Measurements from ENCODE around the gene FRAT2. TPM values are rescaled to one million over a fixed set of nuclear protein-coding genes. Genes with fewer than 3 reads are reported as not detected.

The FRAT2 gene
- total and polyA plus RNA-seq, 2 of the 4 experiments (the other 2 are of a cell fraction): 2.0 to 2.5 TPM

GRCh38 chr10:97358781-97359180, 24.3 kb upstream of the FRAT2 start:
- no peaks in the 10 kb centered on the region for H3K4me1 ChIP-seq (ENCODE audit: control insufficient read depth, insufficient read depth, low read length)
- 0 out of 2 replicates have a peak, but pooled peaks cover 3% of the 10 kb centered on the region for H3K9me1 ChIP-seq (ENCODE audit: insufficient read depth, low read length)
- no peak overlapping the region for H2AK5ac ChIP-seq (ENCODE audit: low read depth, low read length)
- H3K27me3 ChIP-seq (ENCODE audit: control insufficient read depth, insufficient read depth, low read length): no peaks in the 10 kb centered on the region
- no peak overlapping the region for H3K18ac ChIP-seq (ENCODE audit: low read depth, low read length)
- no peaks in the 10 kb centered on the region for H3K79me1 ChIP-seq (ENCODE audit: low read depth in 1 of 2, low read length in 2 of 2)
- intact Hi-C loops (cut with micrococcal nuclease) (loop anchor here (10.0 kb wide), 1 partner anchor 594 kb away; no protein-coding TSS in a partner anchor), in situ Hi-C loops (cut with MboI; ENCODE audit: low sequenced_read_pairs) (loop anchor here (10.0 kb wide), 1 partner anchor 284 kb away; no protein-coding TSS in a partner anchor), dilution Hi-C loops (cut with HindIII; ENCODE audit: low sequenced_read_pairs, unreplicated experiment) (no loop called here)
- ChIA-PET POLR2A (ENCODE audit: unreplicated experiment) (no interaction called here), CTCF (no interaction called here)
- H3K23ac ChIP-seq (ENCODE audit: low read depth, low read length): no peak overlapping the region
- ATAC-seq (ENCODE audit: low read depth) (no peak), DNase-seq (no peak)
- no peak overlapping the region for H3K4me3 ChIP-seq (ENCODE audit: insufficient read depth, low read depth, low read length)
- H3K4me2 ChIP-seq (ENCODE audit: low read depth, low read length): no peak overlapping the region
- no peak overlapping the region for H3K4ac ChIP-seq (ENCODE audit: low read depth, low read length)
- H4K20me1 ChIP-seq (ENCODE audit: insufficient read depth, low read length): no peaks in the 10 kb centered on the region
- no peak overlapping the region for H2AK9ac ChIP-seq (replicated peaks; ENCODE audit: low read depth, low read length, poor library complexity)
- H4K91ac ChIP-seq (ENCODE audit: insufficient read depth, low read depth, low read length): no peak overlapping the region
- H2BK20ac ChIP-seq (ENCODE audit: low read depth, low read length): no peak overlapping the region
- H3K27ac ChIP-seq (ENCODE audit: insufficient read depth, low read length): no peak overlapping the region
- no peak for TF ChIP-seq MXI1 (IDR thresholded peaks at IDR 0.05; ENCODE audit: borderline replicate concordance, low read depth, low read length)
- no peak overlapping the region for H3K14ac ChIP-seq (replicated peaks; ENCODE audit: low read depth, low read length)
- no peak overlapping the region for H4K8ac ChIP-seq (ENCODE audit: low read depth in 2 of 2, low read length in 2 of 2)
- no peak overlapping the region for H2BK120ac ChIP-seq (ENCODE audit: low read depth, low read length)
- H3K36me3 ChIP-seq (ENCODE audit: control insufficient read depth, insufficient read depth, low read length): peaks cover 38% of the 10 kb centered on the region
- H3K9me3 ChIP-seq (ENCODE audit: control insufficient read depth, insufficient read depth, low read length): no peaks in the 10 kb centered on the region
- no peak overlapping the region for H2AFZ ChIP-seq (replicated peaks; ENCODE audit: low read length, poor library complexity)
- WGBS, 2 experiments (ENCODE audit: extremely low coverage in 2 of 2, insufficient read length in 1 of 2): 80% methylated on average over 1 of the region's 3 CpGs; no CpG with 5 or more reads in 1 of the 2 experiments
- no peak overlapping the region for H4K5ac ChIP-seq (ENCODE audit: low read depth, low read length)
- BruUV-seq (replicated peaks): no TSS peak
- H2BK5ac ChIP-seq (ENCODE audit: low read depth, low read length, poor library complexity, severe bottlenecking): no peak overlapping the region
- H3K56ac ChIP-seq (ENCODE audit: extremely low read depth, insufficient read depth, low read length): no peak overlapping the region
- H2BK15ac ChIP-seq (ENCODE audit: low read depth, low read length): no peak overlapping the region
- no peak overlapping the region for H3K9ac ChIP-seq (ENCODE audit: low read depth, low read length)
